Astrocyte (in vitro differentiated cells and primary cell): ENCODE results near the gene KRTAP9-1. TPM values are rescaled to one million over a fixed set of nuclear protein-coding genes. Genes with fewer than 3 reads are reported as not detected.
"Not testable (repeated sequence)": the region's sequence is repeated elsewhere in the genome, so short reads cannot be mapped to it uniquely, and the experiment has no call there.

Experiments used
- DNase-seq: peaks from one replicate; pipeline ENCODE4 v3.0.0-alpha.2; 2010; ENCODE audit warnings: low read depth
- FAIRE-seq: peaks from 2 replicates; lab custom pipeline; 2011; peaks lifted over from hg19 to GRCh38; lab: Jason Lieb, UNC
- H2AFZ ChIP-seq: 2 replicates; pipeline ENCODE4 v1.6.0; 2012; ENCODE audit warnings: low read depth, low read length, inconsistent platforms
- H3K27ac ChIP-seq: 2 replicates; pipeline ENCODE4 v1.5.1; 2011; ENCODE audit warnings: low read depth, low read length, inconsistent platforms
- H3K27me3 ChIP-seq: 2 replicates; pipeline ENCODE4 v1.6.0; 2011; ENCODE audit warnings: low read length, inconsistent platforms; ENCODE audit not compliant: insufficient read depth
- H3K36me3 ChIP-seq: 2 replicates; pipeline ENCODE4 v1.5.1; 2011; ENCODE audit warnings: low read length, inconsistent platforms; ENCODE audit not compliant: insufficient read depth
- H3K4me1 ChIP-seq: 2 replicates; pipeline ENCODE4 v1.5.1; 2011; ENCODE audit warnings: low read length, inconsistent platforms; ENCODE audit not compliant: insufficient read depth
- H3K4me2 ChIP-seq: 2 replicates; pipeline ENCODE4 v1.6.0; 2012; ENCODE audit warnings: low read length, inconsistent platforms
- H3K4me3 ChIP-seq: 2 replicates; pipeline ENCODE4 v1.5.1; 2011; ENCODE audit warnings: low read depth, mild to moderate bottlenecking, low read length, inconsistent platforms; ENCODE audit not compliant: insufficient read depth
- H3K79me2 ChIP-seq: 2 replicates; pipeline ENCODE4 v1.6.0; 2012; ENCODE audit warnings: mild to moderate bottlenecking, low read length, inconsistent platforms; ENCODE audit not compliant: insufficient read depth
- H3K9ac ChIP-seq: 2 replicates; pipeline ENCODE4 v1.6.0; 2012; ENCODE audit warnings: mild to moderate bottlenecking, low read length, inconsistent platforms
- H3K9me3 ChIP-seq: 2 replicates; pipeline ENCODE4 v1.5.1; 2012; ENCODE audit warnings: low read depth, mild to moderate bottlenecking, low read length, inconsistent platforms; ENCODE audit not compliant: insufficient read depth
- H4K20me1 ChIP-seq: 2 replicates; pipeline ENCODE4 v1.6.0; 2012; ENCODE audit warnings: low read length, inconsistent platforms; ENCODE audit not compliant: insufficient read depth
- H3K27ac Mint-ChIP-seq: one replicate; pipeline ENCODE4 v1.8.0; 2021; ENCODE audit warnings: mild to moderate bottlenecking, mixed read lengths; ENCODE audit not compliant: unreplicated experiment
- H3K27me3 Mint-ChIP-seq: one replicate; pipeline ENCODE4 v1.8.0; 2021; ENCODE audit warnings: low read depth, mixed read lengths; ENCODE audit not compliant: unreplicated experiment
- H3K36me3 Mint-ChIP-seq: one replicate; pipeline ENCODE4 v1.8.0; 2021; ENCODE audit warnings: low read depth, mixed read lengths; ENCODE audit not compliant: unreplicated experiment
- H3K4me1 Mint-ChIP-seq: one replicate; pipeline ENCODE4 v1.8.0; 2021; ENCODE audit warnings: low read depth, mixed read lengths; ENCODE audit not compliant: unreplicated experiment
- H3K4me3 Mint-ChIP-seq: one replicate; pipeline ENCODE4 v1.8.0; 2021; ENCODE audit warnings: mild to moderate bottlenecking, moderate library complexity, mixed read lengths; ENCODE audit not compliant: unreplicated experiment
- H3K9me3 Mint-ChIP-seq: one replicate; pipeline ENCODE4 v1.8.0; 2021; ENCODE audit warnings: mild to moderate bottlenecking, mixed read lengths; ENCODE audit not compliant: unreplicated experiment
- EZH2 ChIP-seq: IDR thresholded peaks from 2 replicates; pipeline ENCODE4 v1.6.1; 2012; ENCODE audit warnings: mild to moderate bottlenecking, low read length, inconsistent platforms; ENCODE audit not compliant: insufficient read depth
- total RNA-seq: library from RNA; stranded (reverse); gene quantifications from 2 replicates; pipeline ENCODE4 v1.2.1, GENCODE V29; 2021
- TF ChIP-seq, protein P1 (sequence below): IDR thresholded peaks from 2 replicates; pipeline ENCODE4 v1.5.1; 2011; ENCODE audit warnings: low read depth, mild to moderate bottlenecking, inconsistent platforms, low read length, moderate library complexity; ENCODE audit not compliant: insufficient read depth

The KRTAP9-1 gene
- total RNA-seq, 1 donor from 2014 or later = not detected

DNA sequence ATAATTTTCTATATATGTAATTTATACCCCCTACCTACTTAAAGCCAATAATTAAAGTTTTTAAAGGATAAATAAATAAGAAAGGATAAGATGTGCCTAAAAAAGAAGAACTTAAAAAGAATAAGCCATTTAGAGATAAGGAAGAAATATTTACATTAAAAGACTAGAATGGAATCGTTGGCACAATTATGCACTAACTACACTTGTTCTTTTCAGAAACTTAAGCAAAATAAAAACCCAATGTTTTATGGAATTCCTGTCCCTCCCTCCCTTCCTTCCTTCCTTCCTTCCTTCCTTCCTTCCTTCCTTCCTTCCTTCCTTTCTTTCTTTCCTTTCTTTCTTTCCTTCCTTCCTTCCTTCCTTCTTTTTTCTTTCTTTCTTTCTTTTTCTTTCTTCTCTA, 44.8 kb upstream of the KRTAP9-1 start:
- Histone ChIP-seq H3K4me2 (no peak overlapping the region), H3K9me3 (peaks cover 3% of the 10 kb centered on the region), H3K79me2 (no peaks in the 10 kb centered on the region), H3K27ac (no peak overlapping the region), H3K9ac (no peak overlapping the region), H3K27me3 (no peaks in the 10 kb centered on the region), H4K20me1 (no peaks in the 10 kb centered on the region), H3K4me1 (no peaks in the 10 kb centered on the region), H3K4me3 (no peak overlapping the region), H3K36me3 (no peaks in the 10 kb centered on the region), H2AFZ (no peak overlapping the region)
- Mint-ChIP-seq H3K36me3 (no peaks in the 10 kb centered on the region), H3K4me3 (no peak overlapping the region), H3K27me3 (peaks cover 3% of the 10 kb centered on the region), H3K9me3 (peaks cover 7% of the 10 kb centered on the region), H3K4me1 (peaks cover 11% of the 10 kb centered on the region), H3K27ac (no peak overlapping the region)
- no peak for TF ChIP-seq EZH2
- TF ChIP-seq, protein P1, sequence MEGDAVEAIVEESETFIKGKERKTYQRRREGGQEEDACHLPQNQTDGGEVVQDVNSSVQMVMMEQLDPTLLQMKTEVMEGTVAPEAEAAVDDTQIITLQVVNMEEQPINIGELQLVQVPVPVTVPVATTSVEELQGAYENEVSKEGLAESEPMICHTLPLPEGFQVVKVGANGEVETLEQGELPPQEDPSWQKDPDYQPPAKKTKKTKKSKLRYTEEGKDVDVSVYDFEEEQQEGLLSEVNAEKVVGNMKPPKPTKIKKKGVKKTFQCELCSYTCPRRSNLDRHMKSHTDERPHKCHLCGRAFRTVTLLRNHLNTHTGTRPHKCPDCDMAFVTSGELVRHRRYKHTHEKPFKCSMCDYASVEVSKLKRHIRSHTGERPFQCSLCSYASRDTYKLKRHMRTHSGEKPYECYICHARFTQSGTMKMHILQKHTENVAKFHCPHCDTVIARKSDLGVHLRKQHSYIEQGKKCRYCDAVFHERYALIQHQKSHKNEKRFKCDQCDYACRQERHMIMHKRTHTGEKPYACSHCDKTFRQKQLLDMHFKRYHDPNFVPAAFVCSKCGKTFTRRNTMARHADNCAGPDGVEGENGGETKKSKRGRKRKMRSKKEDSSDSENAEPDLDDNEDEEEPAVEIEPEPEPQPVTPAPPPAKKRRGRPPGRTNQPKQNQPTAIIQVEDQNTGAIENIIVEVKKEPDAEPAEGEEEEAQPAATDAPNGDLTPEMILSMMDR = no peak
- DNase-seq (no peak), FAIRE-seq (no peak)

DNA sequence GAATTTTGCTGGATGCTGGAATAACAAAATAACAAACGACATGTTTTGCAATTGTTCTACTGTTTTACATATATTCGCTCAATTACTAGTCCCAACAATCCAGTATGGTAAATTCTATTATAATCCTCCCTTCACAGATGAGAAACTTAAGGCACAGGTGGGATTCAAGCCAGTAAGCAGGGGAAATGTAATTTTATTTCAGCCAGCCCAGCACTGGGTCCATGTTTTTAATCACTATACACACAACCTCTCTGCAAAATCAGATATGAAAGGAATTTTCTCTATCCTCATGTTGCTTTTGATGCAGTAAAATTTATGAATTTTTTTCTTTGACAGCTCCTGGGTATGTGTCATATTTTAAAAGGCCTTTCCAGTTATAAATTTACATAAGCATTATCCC, 44.4 kb upstream of the KRTAP9-1 start:
- no peaks in the 10 kb centered on the region for H3K27me3 ChIP-seq
- Mint-ChIP-seq H3K4me1 (peaks cover 11% of the 10 kb centered on the region), H3K27me3 (peaks cover 3% of the 10 kb centered on the region), H3K4me3 (no peak overlapping the region), H3K9me3 (peaks cover 7% of the 10 kb centered on the region), H3K27ac (no peak overlapping the region), H3K36me3 (no peaks in the 10 kb centered on the region)
- no peaks in the 10 kb centered on the region for H3K79me2 ChIP-seq
- H3K4me3 ChIP-seq = no peak overlapping the region
- TF ChIP-seq, protein P1 = no peak
- TF ChIP-seq EZH2 = no peak
- H2AFZ ChIP-seq = no peak overlapping the region
- H3K4me1 ChIP-seq = no peaks in the 10 kb centered on the region
- H3K9ac ChIP-seq = no peak overlapping the region
- no peaks in the 10 kb centered on the region for H3K36me3 ChIP-seq
- H3K4me2 ChIP-seq = no peak overlapping the region
- no peaks in the 10 kb centered on the region for H4K20me1 ChIP-seq
- FAIRE-seq (no peak), DNase-seq (no peak)
- peaks cover 1% of the 10 kb centered on the region for H3K9me3 ChIP-seq
- no peak overlapping the region for H3K27ac ChIP-seq

DNA sequence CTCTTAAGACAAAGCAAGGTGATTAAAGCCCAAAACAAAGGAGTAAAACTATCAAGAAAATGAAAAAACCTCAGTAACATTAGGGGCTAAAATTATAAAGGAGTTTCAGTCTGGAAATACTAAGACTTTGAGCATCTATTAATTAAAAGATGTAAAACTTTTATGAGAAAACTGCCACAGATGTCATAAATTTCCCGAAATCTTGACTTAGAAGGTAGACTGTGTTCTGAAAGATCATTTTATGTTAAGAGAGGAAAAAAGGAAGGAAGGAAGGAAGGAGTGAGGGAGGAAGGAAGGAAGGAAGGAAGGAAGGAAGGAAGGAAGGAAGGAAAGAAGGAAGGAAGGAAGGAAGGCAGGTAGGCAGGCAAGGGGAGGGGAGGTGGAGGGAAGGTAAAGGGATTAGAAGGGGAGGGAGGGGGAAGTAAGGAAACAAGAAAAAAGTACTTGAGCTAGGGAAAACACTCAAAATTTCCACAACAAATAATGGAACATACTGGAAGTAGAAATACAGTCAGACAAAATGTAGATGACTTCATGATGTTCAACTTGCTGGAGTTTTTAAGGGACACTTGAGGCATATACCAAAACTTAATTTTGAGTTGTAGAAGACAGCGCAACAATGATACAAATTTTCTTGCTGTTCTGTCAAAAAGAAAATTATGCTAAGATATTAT, 42.0 kb upstream of the KRTAP9-1 start:
- no peak overlapping the region for H3K27ac ChIP-seq
- H3K36me3 Mint-ChIP-seq = no peaks in the 10 kb centered on the region
- no peak overlapping the region for H2AFZ ChIP-seq
- peaks cover 7% of the 10 kb centered on the region for H3K9me3 Mint-ChIP-seq
- H4K20me1 ChIP-seq = no peaks in the 10 kb centered on the region
- no peak overlapping the region for H3K27ac Mint-ChIP-seq
- TF ChIP-seq, protein P1 = no peak
- no peak for TF ChIP-seq EZH2
- H3K4me3 ChIP-seq = no peak overlapping the region
- H3K4me1 Mint-ChIP-seq = no peaks in the 10 kb centered on the region
- no peaks in the 10 kb centered on the region for H3K79me2 ChIP-seq
- DNase-seq (no peak), FAIRE-seq (no peak)
- no peaks in the 10 kb centered on the region for H3K9me3 ChIP-seq
- no peak overlapping the region for H3K4me3 Mint-ChIP-seq
- H3K27me3 ChIP-seq = no peaks in the 10 kb centered on the region
- no peaks in the 10 kb centered on the region for H3K36me3 ChIP-seq
- peaks cover 3% of the 10 kb centered on the region for H3K27me3 Mint-ChIP-seq
- no peak overlapping the region for H3K9ac ChIP-seq
- H3K4me1 ChIP-seq = no peaks in the 10 kb centered on the region
- no peak overlapping the region for H3K4me2 ChIP-seq

GRCh38 chr17:41148971-41149651, 40.6 kb upstream of the KRTAP9-1 start:
- H3K79me2 ChIP-seq, DNase-seq, H3K36me3 Mint-ChIP-seq, H3K4me1 ChIP-seq, H3K4me3 Mint-ChIP-seq, FAIRE-seq, H3K9ac ChIP-seq, H3K4me3 ChIP-seq, H3K36me3 ChIP-seq, H3K27ac Mint-ChIP-seq, H3K27me3 Mint-ChIP-seq, H3K9me3 Mint-ChIP-seq, H3K27ac ChIP-seq, H3K9me3 ChIP-seq, H4K20me1 ChIP-seq, H3K27me3 ChIP-seq, H3K4me1 Mint-ChIP-seq, H2AFZ ChIP-seq, H3K4me2 ChIP-seq: not testable (repeated sequence)
